HG02610 (cell line): ENCODE data around the gene RICTOR.
"Not testable (repeated sequence)": the region's sequence is repeated elsewhere in the genome, so short reads cannot be mapped to it uniquely, and the experiment has no call there.

Source experiments
- ATAC-seq: cut with Tn5 transposase; IDR thresholded peaks from one replicate; pipeline ENCODE4 v1.9.1; 2021; ENCODE audit warnings: mild to moderate bottlenecking, moderate library complexity; ENCODE audit not compliant: unreplicated experiment

RICTOR gene

GRCh38 chr5:39014561-39014960, 59.6 kb downstream of the RICTOR start:
- no peak for ATAC-seq

- no peak for ATAC-seq
These were observed 60.3 kb downstream of the RICTOR start for GRCh38 chr5:39013938-39014337.

GRCh38 chr5:39010958-39011357, 63.2 kb downstream of the RICTOR start:
- not testable (repeated sequence) for ATAC-seq

- no peak for ATAC-seq
These were observed 64.2 kb downstream of the RICTOR start for GRCh38 chr5:39009981-39010380.

GRCh38 chr5:39009280-39009679, 64.9 kb downstream of the RICTOR start:
- ATAC-seq: no peak

GRCh38 chr5:39006650-39007049, 67.5 kb downstream of the RICTOR start:
- no peak for ATAC-seq

- ATAC-seq: no peak
These were observed 68.5 kb downstream of the RICTOR start for GRCh38 chr5:39005566-39006232.

GRCh38 chr5:39001683-39002082, 72.5 kb downstream of the RICTOR start:
- no peak for ATAC-seq

- no peak for ATAC-seq
These were observed 75.2 kb downstream of the RICTOR start for GRCh38 chr5:38999037-38999436.

GRCh38 chr5:38997591-38997990, 76.6 kb downstream of the RICTOR start:
- ATAC-seq: no peak

GRCh38 chr5:38996123-38996522, 78.1 kb downstream of the RICTOR start:
- ATAC-seq: no peak

GRCh38 chr5:38994324-38994927, 79.8 kb downstream of the RICTOR start:
- ATAC-seq: peak; percentile 50

- ATAC-seq: not testable (repeated sequence)
These were observed 84.1 kb downstream of the RICTOR start for GRCh38 chr5:38989974-38990719.

- no peak for ATAC-seq
These were observed 88.2 kb downstream of the RICTOR start for GRCh38 chr5:38985909-38986452.

GRCh38 chr5:38979535-38979934, 94.7 kb downstream of the RICTOR start:
- no peak for ATAC-seq

GRCh38 chr5:38978036-38978435, 96.2 kb downstream of the RICTOR start:
- ATAC-seq: no peak

- no peak for ATAC-seq
These were observed 105.5 kb downstream of the RICTOR start for GRCh38 chr5:38968665-38969064.

GRCh38 chr5:38961691-38962090, 112.5 kb downstream of the RICTOR start:
- ATAC-seq: no peak

GRCh38 chr5:38953426-38954012, 120.7 kb downstream of the RICTOR start:
- no peak for ATAC-seq

GRCh38 chr5:38948501-38948900, 125.7 kb downstream of the RICTOR start:
- ATAC-seq: no peak

- ATAC-seq: no peak
These were observed 129.9 kb downstream of the RICTOR start for GRCh38 chr5:38944282-38944681.
